Left lung (tissue), 10 donors: ENCODE results near the gene COX11. TPM values are rescaled to one million over a fixed set of nuclear protein-coding genes. Genes with fewer than 3 reads are reported as not detected.

Source experiments
- ATAC-seq: fragments of 200-7000 bp; cut with Tn5 transposase; one replicate; pipeline ENCODE4 v1.9.1; 2020; ENCODE audit warnings: moderate library complexity
- DNase-seq, 4 donors: peaks; one replicate each; pipeline ENCODE4 v3.0.0-alpha.2; 2013 to 2020
- H3K27ac ChIP-seq, 2 donors: fragments of 200-600 bp; sonication (generic) in 1 of 2; one replicate each; pipeline versions ENCODE4 v1.5.0 to v1.8.0; 2020 to 2021
- H3K27me3 ChIP-seq, 2 donors: fragments of 200-600 bp; sonication (generic) in 1 of 2; one replicate each; pipeline versions ENCODE4 v1.5.0 to v1.8.0; 2020 to 2021
- H3K36me3 ChIP-seq, 2 donors: fragments of 200-600 bp; sonication (generic) in 1 of 2; one replicate each; pipeline versions ENCODE4 v1.5.0 to v1.8.0; 2020 to 2021
- H3K4me1 ChIP-seq, 2 donors: fragments of 200-600 bp; one replicate each; pipeline ENCODE4 v1.8.0; 2021
- H3K4me3 ChIP-seq, 2 donors: fragments of 200-600 bp; sonication (generic) in 1 of 2; one replicate each; pipeline versions ENCODE4 v1.5.0 to v1.8.0; 2020 to 2021; ENCODE audit warnings: mild to moderate bottlenecking in 1 of 2
- H3K9me3 ChIP-seq, 2 donors: fragments of 200-600 bp; sonication (generic) in 1 of 2; one replicate each; pipeline versions ENCODE4 v1.5.0 to v1.8.0; 2020 to 2021
- intact Hi-C, 2 donors: fragments of 100-400 bp; cut with DNase I; formaldehyde crosslinking; loops; one replicate each; pipeline versions ENCODE4 v1.11.2 to v1.14.2; 2022
- polyA plus RNA-seq, 6 donors: library from polyadenylated mRNA; unstranded; fragments of 120-200 nt; gene quantifications; one replicate each; pipeline ENCODE4 v1.2.1, GENCODE V29; 2013; ENCODE audit not compliant: insufficient read length in 6 of 6
- total RNA-seq, 2 donors: library from RNA; stranded (reverse); fragmentation: NEBNext Ultra II Directional; extraction: Animal tissue kit (Norgen Biotek cat#: 25700); gene quantifications; one replicate each; pipeline ENCODE4 v1.2.1, GENCODE V29; 2021
- TF ChIP-seq, protein P1 (sequence below), 2 donors: fragments of 200-600 bp; sonication (generic) in 1 of 2; IDR thresholded peaks; one replicate each; pipeline versions ENCODE4 v1.5.0 to v1.8.0; 2021; ENCODE audit warnings: antibody characterized with exemption in 2 of 2
- donor health status: DM: no; HTN: yes; CAD: no.
- donor health status: DM: no; HTN: no; CAD: no.

Gene COX11
- total and polyA plus RNA-seq, 8 donors = 39.0 to 99.4 (median 86.2) TPM

GRCh38 chr17:54920819-54921218 is 47.6 kb downstream of the COX11 start:
- TF ChIP-seq, protein P1, sequence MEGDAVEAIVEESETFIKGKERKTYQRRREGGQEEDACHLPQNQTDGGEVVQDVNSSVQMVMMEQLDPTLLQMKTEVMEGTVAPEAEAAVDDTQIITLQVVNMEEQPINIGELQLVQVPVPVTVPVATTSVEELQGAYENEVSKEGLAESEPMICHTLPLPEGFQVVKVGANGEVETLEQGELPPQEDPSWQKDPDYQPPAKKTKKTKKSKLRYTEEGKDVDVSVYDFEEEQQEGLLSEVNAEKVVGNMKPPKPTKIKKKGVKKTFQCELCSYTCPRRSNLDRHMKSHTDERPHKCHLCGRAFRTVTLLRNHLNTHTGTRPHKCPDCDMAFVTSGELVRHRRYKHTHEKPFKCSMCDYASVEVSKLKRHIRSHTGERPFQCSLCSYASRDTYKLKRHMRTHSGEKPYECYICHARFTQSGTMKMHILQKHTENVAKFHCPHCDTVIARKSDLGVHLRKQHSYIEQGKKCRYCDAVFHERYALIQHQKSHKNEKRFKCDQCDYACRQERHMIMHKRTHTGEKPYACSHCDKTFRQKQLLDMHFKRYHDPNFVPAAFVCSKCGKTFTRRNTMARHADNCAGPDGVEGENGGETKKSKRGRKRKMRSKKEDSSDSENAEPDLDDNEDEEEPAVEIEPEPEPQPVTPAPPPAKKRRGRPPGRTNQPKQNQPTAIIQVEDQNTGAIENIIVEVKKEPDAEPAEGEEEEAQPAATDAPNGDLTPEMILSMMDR (IDR thresholded peaks at IDR 0.05) = no peak
- Histone ChIP-seq H3K9me3 (peaks cover 0 to 12% of the 10 kb centered on the region in 2 donors), H3K4me1 (no peaks in the 10 kb centered on the region), H3K36me3 (peaks cover 0 to 21% of the 10 kb centered on the region in 2 donors), H3K27me3 (no peaks in the 10 kb centered on the region), H3K27ac (no peak overlapping the region), H3K4me3 (no peak overlapping the region)
- ATAC-seq (no peak), DNase-seq (no peak)
- intact Hi-C loops = no loop called here

- Histone ChIP-seq H3K27me3 (no peaks in the 10 kb centered on the region), H3K36me3 (peaks cover 0 to 34% of the 10 kb centered on the region in 2 donors), H3K27ac (no peak overlapping the region), H3K4me1 (no peaks in the 10 kb centered on the region), H3K9me3 (peaks cover 0 to 12% of the 10 kb centered on the region in 2 donors), H3K4me3 (no peak overlapping the region)
- TF ChIP-seq, protein P1 (IDR thresholded peaks at IDR 0.05) = no peak
- intact Hi-C loops = no loop called here
- no peak for DNase-seq
- ATAC-seq = no peak
Measured at GRCh38 chr17:54919425-54919824, 49.0 kb downstream of the COX11 start.

GRCh38 chr17:54916721-54917120 is 51.7 kb downstream of the COX11 start:
- H3K36me3 ChIP-seq = peaks cover 0 to 43% of the 10 kb centered on the region in 2 donors
- no peaks in the 10 kb centered on the region for H3K4me1 ChIP-seq
- intact Hi-C loops = no loop called here
- no peak overlapping the region for H3K4me3 ChIP-seq
- ATAC-seq (no peak), DNase-seq (no peak)
- TF ChIP-seq, protein P1 (IDR thresholded peaks at IDR 0.05) = no peak
- peaks cover 0 to 12% of the 10 kb centered on the region in 2 donors for H3K9me3 ChIP-seq
- H3K27me3 ChIP-seq = no peaks in the 10 kb centered on the region
- H3K27ac ChIP-seq = no peak overlapping the region

Other genes starting within 250 kb of the COX11 start
- 10 to 100 TPM; 33.8 to 41.5 TPM for gene TOM1L1, start 67.8 kb downstream of the COX11 start, total RNA-seq
- gene TOM1L1, start 67.8 kb downstream of the COX11 start, polyA plus RNA-seq = 10 to 100 TPM; 42.6 to 59.4 (median 54.1) TPM
- 10 to 100 TPM; 15.7 to 22.0 TPM for gene STXBP4, start 111 bp upstream of the COX11 start, total RNA-seq
- 10 to 100 TPM; 12.7 to 15.9 (median 14.2) TPM for gene STXBP4, start 111 bp upstream of the COX11 start, polyA plus RNA-seq